ENCODE results near the gene SDSL.

Gene SDSL

GRCh38 chr12:113466454-113467141, 44.4 kb downstream of the SDSL start (continued):
- TF ChIP-seq PATZ1 (tag by site-specific recombination; IDR thresholded peaks at IDR 0.05): no peak
- no peak for TF ChIP-seq ZNF148 (tag by site-specific recombination; IDR thresholded peaks at IDR 0.05; ENCODE audit: borderline replicate concordance)
- no peak for TF ChIP-seq ZNF623 (tag by site-specific recombination; IDR thresholded peaks at IDR 0.05)
- TF ChIP-seq ZNF530 (tag by site-specific recombination; IDR thresholded peaks at IDR 0.05; ENCODE audit: low read depth): no peak
- TF ChIP-seq ZNF223 (tag by site-specific recombination; IDR thresholded peaks at IDR 0.05): no peak
- no peak for TF ChIP-seq ZNF157 (tag by site-specific recombination; IDR thresholded peaks at IDR 0.05)
- TF ChIP-seq KLF16 (tag by site-specific recombination; IDR thresholded peaks at IDR 0.05): no peak

GRCh38 chr12:113467142-113467501, 44.9 kb downstream of the SDSL start:
- TF ChIP-seq ZFP3 (tag by site-specific recombination; IDR thresholded peaks at IDR 0.05; ENCODE audit: low read depth): no peak
- TF ChIP-seq ZNF184 (tag by site-specific recombination; IDR thresholded peaks at IDR 0.05): no peak
- no peak for TF ChIP-seq ZNF561 (tag by site-specific recombination; IDR thresholded peaks at IDR 0.05; ENCODE audit: borderline replicate concordance)
- TF ChIP-seq ZIC2 (tag by site-specific recombination; IDR thresholded peaks at IDR 0.05): no peak
- peak; percentile 70 for TF ChIP-seq PRDM10 (tag by site-specific recombination; IDR thresholded peaks at IDR 0.05)
- TF ChIP-seq INSM2 (tag by site-specific recombination; IDR thresholded peaks at IDR 0.05): no peak
- no peak for TF ChIP-seq ATF2 (tag by site-specific recombination; IDR thresholded peaks at IDR 0.05; ENCODE audit: low read depth)
- no peak for TF ChIP-seq PRDM4 (tag by site-specific recombination; IDR thresholded peaks at IDR 0.05)
- TF ChIP-seq ZNF555 (tag by site-specific recombination; conservative IDR thresholded peaks at IDR 0.05): no peak
- no peak for TF ChIP-seq ZNF10 (tag by site-specific recombination; IDR thresholded peaks at IDR 0.05)
- TF ChIP-seq ZNF335 (tag by site-specific recombination; conservative IDR thresholded peaks at IDR 0.05): peak; percentile 68
- TF ChIP-seq KLF17 (tag by site-specific recombination; IDR thresholded peaks at IDR 0.05): no peak
- no peak for TF ChIP-seq ZNF791 (tag by site-specific recombination; IDR thresholded peaks at IDR 0.05)
- TF ChIP-seq ZNF792 (tag by site-specific recombination; IDR thresholded peaks at IDR 0.05): no peak
- TF ChIP-seq OVOL3 (tag by site-specific recombination; IDR thresholded peaks at IDR 0.05): no peak
- no peak overlapping the region for H3K4me3 ChIP-seq (ENCODE audit: low read depth, low read length)
- H3K4me1 ChIP-seq (ENCODE audit: control insufficient read depth, insufficient read depth, low read length): no peaks in the 10 kb centered on the region

More at GRCh38 chr12:113467142-113467501, 44.9 kb downstream of the SDSL start:
- ChIA-PET CTCF (no interaction called here), POLR2A (no interaction called here)
- H3K27ac ChIP-seq (ENCODE audit: extremely low read depth, low read depth, low read length): no peak overlapping the region
- no peaks in the 10 kb centered on the region for H3K36me3 ChIP-seq (ENCODE audit: control insufficient read depth in 2 of 2, insufficient read depth in 1 of 2, low read length in 2 of 2)
- H3K9me3 ChIP-seq (ENCODE audit: control insufficient read depth, insufficient read depth, low read depth, low read length): no peaks in the 10 kb centered on the region

All from HEK293 (cell line).